Umbilical cord (tissue), 2 donors: ENCODE data around the gene PDE2A. TPM values are rescaled to one million over a fixed set of nuclear protein-coding genes. Genes with fewer than 3 reads are reported as not detected.

Experiments
- DNase-seq: peaks from one replicate; pipeline ENCODE4 v3.0.0-alpha.2; 2015; ENCODE audit warnings: low spot score
- total RNA-seq: library from RNA; depleted of rRNA; stranded (reverse); fragments of >200 nt; gene quantifications from one replicate; pipeline ENCODE4 v1.2.3, GENCODE V29; 2014; ENCODE audit warnings: low replicate concordance; ENCODE audit not compliant: insufficient read depth

The PDE2A gene
- total RNA-seq = 13.5 TPM

- peak; percentile 64 for DNase-seq
Measured at GRCh38 chr11:72673943-72674828, at the start of gene PDE2A. TSS of gene PDE2A (minus strand) at chr11:72674422. CDS start at chr11:72674207, 215 bp downstream.

- no peak for DNase-seq
Measured at GRCh38 chr11:72723508-72723907, 49.3 kb upstream of the PDE2A start.

- peak; percentile 98 for DNase-seq
Measured at GRCh38 chr11:72722050-72722748, 48.0 kb upstream of the PDE2A start.

- no peak for DNase-seq
Measured at GRCh38 chr11:72721689-72722049, 47.4 kb upstream of the PDE2A start.

GRCh38 chr11:72721276-72721675, 47.1 kb upstream of the PDE2A start:
- no peak for DNase-seq

- no peak for DNase-seq
Measured at GRCh38 chr11:72720784-72721183, 46.6 kb upstream of the PDE2A start.

GRCh38 chr11:72720047-72720446, 45.8 kb upstream of the PDE2A start:
- DNase-seq = no peak

GRCh38 chr11:72719551-72719950, 45.3 kb upstream of the PDE2A start:
- DNase-seq = no peak

GRCh38 chr11:72719144-72719543, 44.9 kb upstream of the PDE2A start:
- no peak for DNase-seq

GRCh38 chr11:72718101-72718501, 43.9 kb upstream of the PDE2A start:
- DNase-seq = no peak

- DNase-seq = no peak
Measured at GRCh38 chr11:72716788-72717435, 42.7 kb upstream of the PDE2A start.

GRCh38 chr11:72716290-72716689, 42.1 kb upstream of the PDE2A start:
- peak; percentile 74 for DNase-seq

- no peak for DNase-seq
Measured at GRCh38 chr11:72712841-72713240, 38.6 kb upstream of the PDE2A start.

- peak; percentile 73 for DNase-seq
Measured at GRCh38 chr11:72712168-72712751, 38.0 kb upstream of the PDE2A start.

GRCh38 chr11:72711141-72711540, 36.9 kb upstream of the PDE2A start:
- DNase-seq = no peak

GRCh38 chr11:72710278-72710677, 36.1 kb upstream of the PDE2A start:
- no peak for DNase-seq

- DNase-seq = no peak
Measured at GRCh38 chr11:72709478-72710238, 35.4 kb upstream of the PDE2A start.

- DNase-seq = no peak
Measured at GRCh38 chr11:72707032-72707431, 32.8 kb upstream of the PDE2A start.

GRCh38 chr11:72706579-72706978, 32.4 kb upstream of the PDE2A start:
- DNase-seq = peak; percentile 79

GRCh38 chr11:72705442-72706365, 31.5 kb upstream of the PDE2A start:
- no peak for DNase-seq
